HG03175 (cell line): Measurements from ENCODE around the gene SMIM17.

Experiments
- ATAC-seq: cut with Tn5 transposase; IDR thresholded peaks from one replicate; pipeline ENCODE4 v1.9.1; 2021; ENCODE audit warnings: mild to moderate bottlenecking, moderate library complexity; ENCODE audit not compliant: unreplicated experiment

Gene SMIM17

DNA sequence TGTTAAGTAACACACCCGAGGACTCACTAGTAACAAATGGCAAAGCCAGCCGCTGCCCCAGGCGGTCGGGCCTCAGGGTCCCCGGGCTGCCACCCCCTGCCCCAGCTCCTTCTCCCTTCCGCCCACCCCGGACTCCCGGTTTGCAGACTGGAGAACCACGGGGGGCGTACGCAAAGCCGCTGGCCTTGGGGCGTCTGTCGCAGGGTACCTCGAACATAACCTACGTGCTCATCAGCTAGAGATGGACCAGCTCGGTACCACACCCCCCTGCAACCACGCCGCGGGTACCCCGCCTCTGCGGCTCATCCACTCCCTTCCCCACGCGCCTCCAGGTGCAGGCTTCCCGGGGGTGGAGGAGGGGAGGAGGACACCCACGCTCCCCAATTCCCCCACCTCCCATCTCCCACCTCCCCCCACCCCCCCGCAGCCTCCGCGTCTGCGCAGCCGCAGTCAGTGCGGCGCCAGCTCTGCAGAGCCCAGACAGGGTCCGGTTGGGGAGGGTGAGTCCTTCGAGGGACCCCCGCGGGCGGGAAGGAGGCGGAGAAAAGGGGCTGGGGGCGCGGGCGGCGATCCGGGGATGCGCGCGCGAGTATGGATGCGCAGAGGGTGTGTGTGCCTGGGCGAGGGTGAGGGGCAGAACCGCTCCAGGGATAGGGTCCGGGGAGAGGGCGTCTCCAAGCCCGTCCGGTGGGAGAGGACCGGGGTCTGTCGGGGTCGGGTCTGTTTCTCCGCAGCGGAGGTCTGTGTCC is at the start of gene SMIM17:
SMIM17 (plus strand) TSS at position 449 of the 749 bp plus-strand sequence. CDS start 2,509 bp downstream, outside the sequence.
- ATAC-seq, result no peak

DNA sequence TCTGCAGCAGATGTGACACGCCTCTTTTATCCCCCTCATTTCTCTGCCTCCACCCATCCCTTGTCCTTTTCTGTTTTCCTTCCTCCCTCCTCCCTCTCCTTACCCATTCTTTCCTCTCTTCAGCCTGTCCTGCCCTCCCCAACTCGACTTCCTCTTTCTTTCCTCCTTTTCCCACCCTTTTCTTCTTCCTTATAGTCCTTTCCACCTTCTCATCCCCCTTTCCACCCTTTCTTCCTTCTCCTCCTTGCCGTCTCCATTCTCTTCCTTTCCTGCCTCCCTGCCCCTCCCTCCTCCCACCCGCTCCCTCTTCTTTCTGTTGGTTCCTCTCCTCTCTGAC is 48.5 kb upstream of the SMIM17 start:
- no peak for ATAC-seq

DNA sequence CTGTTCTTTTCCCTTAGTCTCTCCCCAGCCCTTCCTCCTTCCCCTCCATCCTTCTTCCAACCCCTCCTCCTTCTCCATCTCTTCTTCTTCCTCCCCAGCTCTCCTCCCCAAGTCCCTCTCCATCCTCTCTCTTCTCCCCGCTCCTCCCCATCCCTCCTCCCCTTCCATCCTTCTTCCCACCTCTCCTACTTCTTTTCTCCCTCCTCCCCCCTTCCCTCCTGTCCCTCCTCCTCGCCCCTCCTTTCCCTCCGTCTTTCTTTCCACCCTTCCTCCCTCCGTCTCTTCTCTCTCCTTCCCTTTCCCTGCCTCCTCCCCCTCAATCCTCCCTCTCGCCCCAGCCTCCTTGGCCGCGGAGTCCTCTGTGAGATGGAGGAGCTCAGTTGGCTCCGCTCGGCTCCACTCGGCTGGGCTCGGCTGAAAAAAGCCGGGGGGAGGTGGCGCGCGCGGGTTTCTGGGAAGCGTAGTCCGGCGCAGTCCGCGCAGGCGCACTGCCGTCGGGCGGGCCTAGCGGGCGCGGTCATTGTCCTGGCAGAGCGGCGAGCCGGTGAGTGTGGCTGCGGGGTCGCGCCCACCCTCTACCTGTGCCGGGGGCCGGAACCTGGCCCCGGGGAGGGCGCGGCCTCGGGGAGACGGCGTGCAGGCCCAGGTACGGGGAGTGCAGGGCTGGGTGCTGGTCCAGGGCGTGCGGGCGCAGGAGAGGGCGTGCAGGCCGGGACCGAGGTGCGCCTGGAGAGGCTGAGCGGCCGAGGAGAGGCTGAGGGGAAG is 48.0 kb upstream of the SMIM17 start, which contains the start of gene ZNF71:
ZNF71 (plus strand) TSS at position 520 of the 765 bp plus-strand sequence. CDS start 6,257 bp downstream, outside the sequence.
- peak; percentile 96 for ATAC-seq

DNA sequence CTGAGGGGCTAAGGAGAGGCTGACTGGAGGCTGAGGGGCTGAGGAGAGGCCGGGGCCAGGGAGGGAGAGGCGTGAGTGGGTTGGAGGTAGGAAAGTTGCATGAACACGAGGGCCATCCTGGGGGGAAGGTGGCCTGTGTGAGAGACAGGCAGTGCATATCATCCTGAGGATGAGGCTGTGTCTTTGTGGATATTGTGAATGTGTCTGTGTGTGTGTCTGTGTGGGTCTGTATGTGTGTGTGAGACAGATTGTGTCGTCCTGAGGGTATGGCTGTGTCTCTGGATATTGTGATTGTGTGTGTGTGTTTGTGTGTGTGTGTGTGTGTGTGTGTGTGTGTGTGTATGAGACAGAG is 47.4 kb upstream of the SMIM17 start:
- no peak for ATAC-seq

DNA sequence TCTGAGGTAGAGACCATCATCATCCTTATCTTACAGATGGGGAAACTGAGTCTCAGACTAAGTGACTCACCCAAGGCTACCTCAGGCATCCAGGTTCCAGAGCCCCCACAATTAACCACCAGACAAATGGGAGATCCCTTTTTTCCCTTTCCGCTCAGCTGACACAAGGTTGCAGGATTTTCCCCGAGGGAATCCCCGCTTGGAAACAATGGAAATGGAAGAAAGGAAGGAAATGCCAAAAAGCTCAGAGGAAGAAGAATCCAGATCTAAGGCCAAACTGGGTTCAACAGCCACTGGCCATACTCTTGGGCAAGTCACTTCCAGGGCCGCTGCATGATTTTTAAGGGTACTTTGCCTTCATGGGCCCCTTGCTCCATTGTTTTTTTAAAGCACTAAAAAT is 46.3 kb upstream of the SMIM17 start:
- no peak for ATAC-seq

DNA sequence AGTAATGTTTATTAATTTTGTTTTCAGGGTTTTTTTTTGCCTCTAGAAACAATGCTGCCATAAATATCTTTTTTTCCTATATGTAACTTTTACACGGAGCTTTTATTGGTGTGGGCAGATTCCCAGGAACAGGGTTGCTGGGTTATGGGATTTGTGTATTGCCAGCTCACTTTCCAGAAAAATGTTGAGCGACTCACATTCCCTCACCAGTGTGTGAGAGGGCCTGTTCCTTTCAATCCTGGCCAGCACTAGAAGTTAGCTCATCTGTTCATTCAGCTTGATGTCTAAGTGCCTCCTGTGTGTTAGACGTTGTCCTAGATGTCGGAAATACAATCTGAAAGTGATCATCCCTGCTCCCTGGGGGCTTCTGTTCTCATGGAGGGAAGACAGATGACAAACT is 45.3 kb upstream of the SMIM17 start:
- no peak for ATAC-seq

DNA sequence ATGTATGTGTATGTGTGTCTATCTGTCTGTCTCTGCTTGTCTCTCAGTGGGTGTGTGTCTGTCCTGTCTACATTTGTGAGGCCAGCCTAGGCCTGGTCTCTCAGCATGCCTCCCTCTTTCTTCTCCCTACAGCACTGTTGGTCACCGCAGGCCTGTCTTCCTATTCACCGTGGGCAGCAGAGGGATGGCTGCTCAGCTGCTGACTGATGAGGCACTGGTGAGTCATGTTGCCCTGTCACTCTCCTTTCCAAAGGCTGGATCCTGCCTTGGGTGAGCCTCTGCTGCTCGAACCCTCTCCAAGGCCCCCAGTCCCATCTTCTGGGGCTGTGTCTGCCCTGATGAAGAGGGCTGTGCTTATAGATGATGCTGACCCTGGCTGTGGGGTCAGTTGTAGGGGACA is 41.6 kb upstream of the SMIM17 start:
- no peak for ATAC-seq

DNA sequence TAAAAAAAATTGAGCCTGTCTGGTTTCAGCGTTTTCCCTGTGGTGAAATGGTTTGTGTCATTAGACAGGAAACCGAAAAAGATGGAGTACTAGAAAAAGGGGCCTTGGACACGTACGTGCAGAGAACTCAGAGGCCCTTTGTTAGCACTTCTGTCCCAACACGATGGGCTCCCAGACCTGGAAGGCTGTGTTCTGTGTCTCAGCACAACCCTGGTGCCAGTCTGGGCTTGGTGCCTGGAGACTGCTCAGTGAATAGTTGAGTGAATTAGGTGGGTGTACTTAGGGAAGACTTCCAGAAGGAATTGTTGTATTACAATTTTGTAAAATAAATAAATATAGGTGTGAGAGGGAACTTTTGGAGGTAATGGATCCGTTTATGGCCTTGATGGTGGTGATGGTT is 39.1 kb upstream of the SMIM17 start:
- ATAC-seq, result no peak

DNA sequence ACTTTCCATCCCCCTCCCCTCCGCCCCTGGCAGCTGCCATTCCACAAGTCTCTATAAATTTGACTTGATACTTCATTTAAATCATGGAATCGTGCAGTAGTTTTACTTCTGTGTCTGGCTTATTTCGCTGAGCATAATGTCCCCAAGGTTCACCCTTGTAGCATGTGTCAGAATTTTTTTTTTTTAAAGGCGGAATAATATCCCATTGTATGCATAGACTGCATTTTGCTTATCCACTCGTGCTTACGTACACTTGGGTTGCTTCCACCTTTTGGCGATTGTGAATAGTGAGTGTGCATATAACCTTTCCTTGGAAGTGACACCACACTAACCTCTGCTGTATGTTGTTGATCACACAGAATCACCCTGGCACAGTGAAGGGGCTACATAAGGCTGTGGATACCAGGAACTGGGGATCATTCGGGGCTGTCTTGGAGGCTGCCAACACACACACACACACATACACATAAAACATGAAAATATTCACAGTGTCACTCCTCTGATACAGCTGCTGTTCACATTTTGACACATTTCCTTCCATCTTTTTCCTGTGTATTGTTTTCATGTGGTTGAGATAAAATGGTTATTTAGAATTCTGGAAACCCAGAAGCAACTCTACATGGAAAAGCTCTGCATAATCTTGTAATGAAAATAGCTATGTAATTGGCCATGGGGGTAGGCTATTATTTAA is 34.5 kb upstream of the SMIM17 start:
- no peak for ATAC-seq

DNA sequence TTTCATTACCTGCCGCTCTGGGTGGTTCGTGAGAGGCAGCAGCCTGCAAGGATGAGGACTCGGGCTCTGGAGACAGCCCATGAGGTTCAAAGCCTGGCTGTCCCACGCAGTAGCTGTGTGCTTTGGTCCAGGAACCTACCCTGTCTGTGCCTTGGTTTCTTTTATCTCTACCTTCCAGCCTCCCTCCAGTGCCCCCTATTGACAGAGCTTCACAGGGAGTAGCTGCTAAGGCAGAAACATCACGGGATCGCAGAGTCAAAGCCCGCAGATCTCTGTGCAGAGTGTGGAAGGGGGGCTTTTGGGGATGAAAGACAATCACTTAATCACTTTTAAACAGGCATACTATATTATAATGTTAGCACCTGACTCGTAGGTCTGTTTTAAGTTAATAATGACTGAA is 31.7 kb upstream of the SMIM17 start:
- ATAC-seq, result no peak

DNA sequence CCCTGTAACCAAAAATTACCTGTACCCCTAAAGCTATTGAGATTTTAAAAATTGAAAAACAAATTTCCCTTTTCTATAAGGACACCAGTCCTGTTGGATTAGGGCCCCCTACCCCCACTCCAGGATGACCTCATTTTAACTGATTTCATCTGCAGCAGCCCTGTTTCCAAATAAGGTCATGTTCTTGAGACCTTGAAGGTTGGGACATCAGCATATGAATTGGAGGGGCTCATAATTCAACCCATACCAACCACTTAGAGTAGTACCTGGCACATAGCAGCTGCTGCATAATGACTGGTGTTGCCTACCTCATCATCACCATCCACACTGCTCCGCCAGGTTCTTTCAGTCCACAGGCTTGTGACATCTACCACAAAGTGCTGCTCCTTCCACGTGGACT is 30.2 kb upstream of the SMIM17 start:
- no peak for ATAC-seq

DNA sequence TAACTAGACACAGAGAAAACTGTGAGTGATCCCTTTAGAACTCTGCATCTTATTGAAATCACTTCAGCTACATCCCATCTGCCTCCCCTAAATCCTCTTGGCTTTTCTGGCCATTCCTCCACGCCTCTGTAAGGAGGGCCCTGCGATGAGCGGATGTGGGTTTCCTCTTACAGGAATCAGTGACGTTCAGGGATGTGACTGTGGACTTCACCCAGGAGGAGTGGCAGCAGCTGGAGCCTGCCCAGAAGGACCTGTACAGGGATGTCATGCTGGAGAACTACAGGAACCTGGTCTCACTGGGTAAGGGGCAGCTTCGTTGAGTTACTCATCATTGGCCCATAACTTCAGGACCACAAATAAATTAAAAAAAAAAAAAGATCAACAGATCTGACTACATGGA is 29.3 kb upstream of the SMIM17 start:
- ATAC-seq, result no peak

DNA sequence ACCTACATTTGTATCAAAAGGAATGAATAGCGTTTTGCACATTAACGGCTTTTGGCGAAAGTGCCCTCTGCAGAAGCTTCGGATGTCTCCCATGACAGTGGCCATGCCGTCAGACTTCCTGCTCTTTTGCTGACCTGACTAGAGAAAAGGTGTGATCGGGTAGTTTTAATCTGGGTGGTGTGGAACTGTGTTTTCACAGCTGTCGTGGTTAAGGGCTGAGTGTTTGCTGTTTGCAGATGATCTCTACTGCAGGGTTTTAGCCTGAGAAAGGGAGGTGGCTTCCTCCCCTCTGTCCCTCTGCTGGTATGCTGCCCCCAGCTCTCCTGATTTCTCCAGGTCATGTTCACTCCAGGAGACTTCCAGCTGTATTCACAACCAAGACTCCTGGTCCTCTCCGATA is 25.4 kb upstream of the SMIM17 start:
- no peak for ATAC-seq

DNA sequence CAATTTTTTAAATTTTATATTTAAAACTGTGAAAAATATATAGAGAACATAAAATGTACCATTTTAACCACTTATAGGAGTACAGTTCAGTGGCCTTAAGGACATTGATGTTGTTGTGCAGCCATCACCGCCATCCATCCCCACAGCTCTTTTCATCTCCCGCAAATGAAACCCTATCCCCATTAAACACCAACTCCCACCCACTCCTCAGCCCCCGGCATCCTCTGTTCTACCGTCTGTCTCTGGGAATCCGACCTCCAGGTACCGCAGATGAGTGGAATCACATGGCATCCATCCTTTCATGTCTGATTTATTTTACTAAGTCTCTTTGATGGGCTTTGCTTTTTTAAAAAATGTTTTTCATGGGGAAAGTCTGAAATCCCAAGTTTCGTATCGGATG is 23.8 kb upstream of the SMIM17 start:
- ATAC-seq, result no peak

DNA sequence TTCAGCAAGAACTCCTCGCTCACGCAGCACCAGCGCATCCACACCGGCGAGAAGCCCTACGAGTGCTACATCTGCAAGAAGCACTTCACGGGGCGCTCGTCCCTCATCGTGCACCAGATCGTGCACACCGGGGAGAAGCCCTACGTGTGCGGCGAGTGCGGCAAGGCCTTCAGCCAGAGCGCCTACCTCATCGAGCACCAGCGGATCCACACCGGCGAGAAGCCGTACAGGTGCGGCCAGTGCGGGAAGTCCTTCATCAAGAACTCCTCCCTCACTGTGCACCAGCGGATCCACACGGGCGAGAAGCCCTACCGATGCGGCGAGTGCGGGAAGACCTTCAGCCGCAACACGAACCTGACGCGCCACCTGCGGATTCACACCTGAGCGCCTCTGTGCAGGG is 20.6 kb upstream of the SMIM17 start:
- ATAC-seq, result no peak

DNA sequence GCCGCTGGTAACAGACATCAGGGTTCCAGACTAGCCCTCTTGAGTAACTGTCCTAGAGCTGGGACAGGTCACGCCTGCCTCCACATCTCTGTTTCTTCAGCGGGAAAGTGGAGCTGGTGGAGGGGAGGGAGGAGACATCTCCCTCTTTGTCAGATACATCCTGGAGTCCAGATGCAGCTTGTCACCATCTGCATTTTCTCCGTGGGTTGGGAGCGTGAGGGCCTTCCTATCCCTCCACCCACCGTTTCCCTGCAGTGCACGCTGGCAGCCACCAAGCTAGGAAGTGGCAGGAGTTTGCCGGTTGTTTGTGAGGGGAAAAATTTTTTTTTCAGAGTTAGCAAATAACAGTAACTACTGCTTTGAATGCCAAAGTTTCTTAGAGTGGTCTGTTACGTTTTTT is 20.0 kb upstream of the SMIM17 start:
- no peak for ATAC-seq

DNA sequence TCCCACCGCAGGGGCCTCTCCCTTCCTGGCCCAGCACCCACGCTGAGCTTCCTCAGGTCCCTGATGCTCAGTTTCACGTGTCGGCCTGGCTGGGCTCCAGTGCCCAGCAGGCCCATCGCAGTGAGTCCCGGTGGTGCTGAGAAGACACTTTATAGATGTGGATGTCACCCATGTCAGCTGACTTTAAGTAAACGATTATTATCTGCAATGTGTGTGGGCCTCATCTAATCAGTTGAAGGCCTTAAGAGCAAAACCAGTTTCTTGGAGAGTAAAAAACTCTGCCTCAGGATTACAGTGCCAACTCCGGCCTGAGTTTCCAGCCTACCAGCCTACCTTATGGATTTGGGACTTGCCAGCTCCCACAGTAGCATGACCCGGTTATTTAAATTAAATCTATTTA is 17.3 kb upstream of the SMIM17 start:
- no peak for ATAC-seq

DNA sequence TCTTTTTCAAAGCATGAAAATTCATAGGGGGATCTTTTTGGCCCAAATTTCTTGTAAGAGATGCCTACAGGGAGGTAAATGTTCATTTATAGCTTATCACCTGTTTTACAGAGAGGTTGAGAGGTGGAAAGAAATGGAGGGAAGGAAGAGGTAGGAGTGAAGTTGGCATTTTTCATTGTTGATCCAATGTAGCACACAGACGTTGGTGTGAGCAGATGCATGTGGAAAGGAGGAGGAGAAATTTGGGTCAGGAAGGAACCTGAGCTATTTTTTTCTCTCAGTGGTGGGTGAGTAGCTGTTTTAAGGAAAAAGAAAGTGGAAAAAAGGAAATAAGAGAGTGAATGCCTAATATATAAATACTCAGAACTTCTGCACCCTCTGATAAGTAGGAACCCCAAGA is 9.9 kb upstream of the SMIM17 start:
- ATAC-seq, result no peak

DNA sequence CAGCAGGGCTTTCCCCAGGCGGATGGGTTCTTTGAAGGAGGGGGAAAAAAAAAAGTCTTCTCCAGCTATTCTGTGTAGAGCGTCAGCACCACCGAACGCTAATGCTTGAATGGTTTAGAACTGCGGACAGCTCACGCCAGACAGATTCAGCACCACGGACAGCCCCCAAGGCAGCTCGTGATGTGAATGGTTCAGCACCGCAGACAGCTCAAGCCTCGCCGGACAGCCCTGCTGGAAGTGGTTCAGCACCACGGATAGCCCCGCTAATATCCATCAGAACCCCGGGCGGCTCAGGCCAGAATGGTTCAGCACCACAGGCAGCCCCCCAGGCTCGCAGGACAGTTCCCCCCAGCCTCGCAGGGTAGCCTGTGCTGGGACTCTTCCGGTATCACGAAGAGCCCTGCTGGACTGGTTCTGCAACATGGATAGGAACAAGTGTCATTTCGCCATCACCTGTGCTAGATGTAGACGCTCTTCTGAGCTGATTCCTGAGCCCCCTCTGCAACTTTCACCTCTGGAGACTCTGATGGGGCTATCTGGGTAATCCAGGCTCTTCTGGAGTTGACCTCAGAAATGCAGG is 4.9 kb upstream of the SMIM17 start:
- ATAC-seq, result no peak

DNA sequence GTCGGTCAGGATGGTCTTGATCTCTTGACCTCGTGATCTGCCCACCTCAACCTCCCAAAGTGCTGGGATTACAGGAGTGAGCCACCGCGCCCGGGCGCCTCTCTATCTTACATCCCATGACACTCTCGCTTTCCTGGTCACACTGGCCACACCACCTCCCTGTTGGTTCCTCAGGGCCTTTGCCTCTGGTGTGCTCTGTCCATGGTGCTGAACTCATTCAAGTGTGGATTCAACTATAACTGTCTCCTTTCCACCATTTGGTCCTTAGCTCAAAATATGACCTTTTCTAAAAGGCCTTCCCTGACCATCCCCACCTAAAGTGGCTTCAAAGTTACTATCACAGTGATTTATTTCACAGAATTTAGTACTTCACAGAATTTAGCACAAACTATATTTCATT is 3.7 kb upstream of the SMIM17 start:
- no peak for ATAC-seq

DNA sequence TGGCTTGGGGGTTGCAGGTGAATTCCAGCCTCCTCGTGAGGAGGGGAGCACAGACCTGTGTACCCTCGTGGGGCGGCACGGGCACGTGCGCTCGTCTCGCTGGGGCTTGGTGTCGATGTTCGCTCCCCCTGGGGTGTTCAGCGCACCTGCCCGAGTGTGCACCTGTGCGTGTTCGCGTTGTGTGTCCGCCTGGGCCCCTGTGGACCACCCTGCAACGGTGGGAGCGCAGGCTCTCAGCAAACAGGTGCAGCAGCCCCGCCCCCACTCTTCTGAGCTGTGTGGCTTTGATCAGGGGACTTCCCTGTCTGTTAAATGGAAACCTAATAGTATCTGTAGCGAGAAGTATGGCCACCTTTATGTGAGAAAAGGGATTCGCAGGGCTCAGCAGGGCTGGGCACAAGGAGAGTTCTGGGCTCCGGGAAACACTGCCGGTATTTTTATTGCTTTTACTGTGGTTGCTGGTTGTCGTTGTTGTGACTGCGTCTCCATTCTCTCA is 549 bp downstream of the SMIM17 start:
- ATAC-seq, result no peak
